ENCODE data around the gene PRRX1. TPM values are rescaled to one million over a fixed set of nuclear protein-coding genes. Genes with fewer than 3 reads are reported as not detected.

PRRX1 gene
- total RNA-seq, 1 experiment from 2014 or later: 1.8 TPM

DNA sequence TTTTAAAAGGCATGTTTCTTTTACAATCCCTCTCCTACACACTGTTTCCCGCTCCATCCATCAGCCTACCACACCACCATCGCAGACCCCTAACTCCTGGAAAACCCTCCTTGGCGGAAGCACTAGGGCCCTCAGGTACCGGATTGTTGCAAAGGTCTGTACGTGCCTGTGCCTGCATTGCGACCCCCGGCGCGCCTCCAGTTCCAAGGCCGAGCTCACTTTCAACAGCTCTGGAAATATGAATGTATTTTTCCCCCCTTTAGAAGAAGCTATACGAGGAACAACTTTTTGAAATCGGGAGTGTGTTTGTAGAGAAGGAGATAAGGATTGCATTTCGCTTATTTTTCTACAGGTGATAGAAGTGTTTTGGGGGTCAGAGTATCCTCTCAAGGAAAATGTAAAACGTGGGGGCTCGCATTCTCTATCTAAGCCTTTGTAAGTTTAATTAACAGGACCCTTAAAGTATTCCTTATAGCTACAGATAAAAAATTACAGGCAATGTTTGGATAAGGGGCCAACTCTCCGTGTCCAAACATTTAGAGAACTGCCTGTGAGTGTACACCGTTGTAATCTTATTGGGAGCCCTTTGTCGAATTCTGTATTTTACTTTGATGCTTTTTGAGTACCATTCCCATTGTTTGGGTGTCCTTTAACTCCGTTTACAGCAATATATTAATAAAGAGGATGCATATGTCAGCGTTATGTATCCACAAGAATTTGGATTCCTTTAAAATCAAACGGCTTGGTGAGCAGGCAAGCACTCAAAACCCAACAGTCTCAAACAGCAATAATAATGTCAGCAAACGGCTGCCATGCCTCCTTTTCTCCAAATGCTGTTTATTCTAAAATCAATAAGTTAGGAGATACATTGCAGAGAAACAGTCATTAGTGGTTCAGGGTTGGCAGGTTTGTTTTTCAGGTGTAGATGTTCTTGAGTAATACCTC is 5.9 kb downstream of the PRRX1 start:
- TF ChIP-seq, protein P1, sequence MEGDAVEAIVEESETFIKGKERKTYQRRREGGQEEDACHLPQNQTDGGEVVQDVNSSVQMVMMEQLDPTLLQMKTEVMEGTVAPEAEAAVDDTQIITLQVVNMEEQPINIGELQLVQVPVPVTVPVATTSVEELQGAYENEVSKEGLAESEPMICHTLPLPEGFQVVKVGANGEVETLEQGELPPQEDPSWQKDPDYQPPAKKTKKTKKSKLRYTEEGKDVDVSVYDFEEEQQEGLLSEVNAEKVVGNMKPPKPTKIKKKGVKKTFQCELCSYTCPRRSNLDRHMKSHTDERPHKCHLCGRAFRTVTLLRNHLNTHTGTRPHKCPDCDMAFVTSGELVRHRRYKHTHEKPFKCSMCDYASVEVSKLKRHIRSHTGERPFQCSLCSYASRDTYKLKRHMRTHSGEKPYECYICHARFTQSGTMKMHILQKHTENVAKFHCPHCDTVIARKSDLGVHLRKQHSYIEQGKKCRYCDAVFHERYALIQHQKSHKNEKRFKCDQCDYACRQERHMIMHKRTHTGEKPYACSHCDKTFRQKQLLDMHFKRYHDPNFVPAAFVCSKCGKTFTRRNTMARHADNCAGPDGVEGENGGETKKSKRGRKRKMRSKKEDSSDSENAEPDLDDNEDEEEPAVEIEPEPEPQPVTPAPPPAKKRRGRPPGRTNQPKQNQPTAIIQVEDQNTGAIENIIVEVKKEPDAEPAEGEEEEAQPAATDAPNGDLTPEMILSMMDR (IDR thresholded peaks at IDR 0.05; ENCODE audit: unreplicated experiment): no peak
- no TSS peak for BruUV-seq (replicated peaks)
- H3K4me1 Mint-ChIP-seq (ENCODE audit: low read depth, unreplicated experiment): peaks cover 14% of the 10 kb centered on the region
- no peak overlapping the region for H3K4me3 Mint-ChIP-seq (ENCODE audit: low read depth, unreplicated experiment)
- DNase-seq: no peak
- intact Hi-C loops (cut with micrococcal nuclease; ENCODE audit: unreplicated experiment): loop anchor here (5.0 kb wide), 1 partner anchor 133 kb away; no protein-coding TSS in a partner anchor
- peaks cover 6% of the 10 kb centered on the region for H3K36me3 Mint-ChIP-seq (ENCODE audit: insufficient read depth, unreplicated experiment)
- no peaks in the 10 kb centered on the region for H3K27me3 Mint-ChIP-seq (ENCODE audit: unreplicated experiment)
- H3K9me3 Mint-ChIP-seq (ENCODE audit: low read depth, unreplicated experiment): no peaks in the 10 kb centered on the region
- no peak overlapping the region for H3K27ac Mint-ChIP-seq (ENCODE audit: unreplicated experiment)
- CTCF ChIA-PET: no interaction called here

DNA sequence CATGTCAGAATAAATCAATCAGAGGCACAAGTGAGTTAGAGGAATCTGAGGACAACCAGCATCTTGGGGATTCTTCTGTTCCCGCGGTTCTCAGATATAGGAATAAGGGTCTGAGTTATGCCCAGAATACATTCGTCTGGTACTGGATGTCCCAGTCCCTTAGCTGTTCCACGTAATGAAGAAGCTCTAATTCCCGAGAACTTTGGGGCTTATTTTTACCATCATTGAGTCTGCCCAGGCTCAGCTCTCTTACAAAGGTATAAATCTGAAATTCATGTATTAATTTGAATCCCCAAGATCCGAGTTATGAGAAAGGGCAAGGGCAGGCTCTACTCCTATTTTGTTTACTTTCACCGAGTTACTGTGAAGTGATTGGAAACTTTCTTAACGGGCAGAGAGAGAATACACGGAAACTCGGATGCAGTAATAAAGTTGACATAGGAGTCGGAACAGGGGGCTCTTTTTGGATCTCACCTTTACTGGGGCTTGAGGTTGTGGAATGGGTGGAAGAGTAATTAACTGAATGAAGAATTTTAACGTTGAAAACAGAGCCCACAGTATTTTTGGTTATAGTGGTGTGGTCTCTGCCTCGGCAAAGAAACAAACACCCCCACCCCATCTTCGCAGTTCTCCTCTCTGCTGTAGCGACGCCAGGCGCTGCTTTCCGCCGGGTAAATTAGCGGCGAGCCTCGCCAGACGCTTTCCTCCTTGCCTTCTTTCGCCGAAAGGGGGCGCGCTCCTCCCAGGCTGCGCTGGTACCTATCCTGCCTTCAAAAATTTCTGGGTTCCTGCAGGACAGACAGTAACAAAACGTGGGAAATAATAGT is 7.1 kb downstream of the PRRX1 start:
- Mint-ChIP-seq H3K27me3 (ENCODE audit: unreplicated experiment) (no peaks in the 10 kb centered on the region), H3K27ac (ENCODE audit: unreplicated experiment) (no peak overlapping the region), H3K9me3 (ENCODE audit: low read depth, unreplicated experiment) (no peaks in the 10 kb centered on the region), H3K4me3 (ENCODE audit: low read depth, unreplicated experiment) (no peak overlapping the region), H3K4me1 (ENCODE audit: low read depth, unreplicated experiment) (peaks cover 14% of the 10 kb centered on the region), H3K36me3 (ENCODE audit: insufficient read depth, unreplicated experiment) (no peaks in the 10 kb centered on the region)
- CTCF ChIA-PET: no interaction called here
- no TSS peak for BruUV-seq (replicated peaks)
- TF ChIP-seq, protein P1 (IDR thresholded peaks at IDR 0.05; ENCODE audit: unreplicated experiment): no peak
- intact Hi-C loops (cut with micrococcal nuclease; ENCODE audit: unreplicated experiment): no loop called here
- DNase-seq: no peak

DNA sequence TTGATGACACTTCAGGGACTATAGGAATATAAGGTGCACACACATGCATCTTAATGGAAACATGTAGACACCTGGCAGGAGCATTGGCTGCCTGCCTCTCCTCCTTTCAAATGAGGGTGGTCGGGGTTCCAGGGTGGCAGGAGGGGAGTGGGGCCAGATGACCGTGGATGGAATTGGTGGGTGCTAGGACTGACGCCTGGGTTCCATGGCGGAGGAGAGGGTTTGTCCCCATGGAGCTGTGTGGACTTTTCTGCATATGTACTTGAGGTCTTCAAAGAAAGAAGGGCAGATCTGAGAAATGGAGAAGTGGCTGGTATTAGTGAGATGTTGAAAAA is 7.7 kb downstream of the PRRX1 start:
- Mint-ChIP-seq H3K27me3 (ENCODE audit: unreplicated experiment) (no peaks in the 10 kb centered on the region), H3K4me3 (ENCODE audit: low read depth, unreplicated experiment) (no peak overlapping the region), H3K36me3 (ENCODE audit: insufficient read depth, unreplicated experiment) (no peaks in the 10 kb centered on the region), H3K9me3 (ENCODE audit: low read depth, unreplicated experiment) (no peaks in the 10 kb centered on the region), H3K27ac (ENCODE audit: unreplicated experiment) (no peak overlapping the region), H3K4me1 (ENCODE audit: low read depth, unreplicated experiment) (peaks cover 14% of the 10 kb centered on the region)
- intact Hi-C loops (cut with micrococcal nuclease; ENCODE audit: unreplicated experiment): no loop called here
- TF ChIP-seq, protein P1 (IDR thresholded peaks at IDR 0.05; ENCODE audit: unreplicated experiment): no peak
- CTCF ChIA-PET: no interaction called here
- no TSS peak for BruUV-seq (replicated peaks)
- DNase-seq: no peak

DNA sequence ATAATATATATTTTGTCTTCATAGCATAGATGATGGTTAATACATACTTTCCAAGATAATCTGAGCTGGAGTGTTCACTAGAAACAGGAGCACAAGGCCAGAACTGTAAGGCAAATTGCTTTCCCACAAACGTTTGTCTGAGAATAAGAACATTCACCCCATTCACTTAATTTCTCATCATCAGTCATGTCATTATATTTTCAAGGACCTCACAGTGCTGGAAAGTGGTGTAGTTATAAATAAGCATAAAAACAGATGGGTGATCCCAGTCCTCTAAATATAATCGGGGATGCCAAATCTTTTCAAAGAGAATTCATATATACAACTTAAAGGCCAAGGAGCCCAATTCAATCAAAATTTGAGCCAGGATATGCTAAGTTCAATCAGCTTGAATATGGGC is 8.4 kb downstream of the PRRX1 start:
- no TSS peak for BruUV-seq (replicated peaks)
- intact Hi-C loops (cut with micrococcal nuclease; ENCODE audit: unreplicated experiment): no loop called here
- H3K4me1 Mint-ChIP-seq (ENCODE audit: low read depth, unreplicated experiment): peaks cover 14% of the 10 kb centered on the region
- DNase-seq: no peak
- TF ChIP-seq, protein P1 (IDR thresholded peaks at IDR 0.05; ENCODE audit: unreplicated experiment): no peak
- H3K36me3 Mint-ChIP-seq (ENCODE audit: insufficient read depth, unreplicated experiment): no peaks in the 10 kb centered on the region
- no peaks in the 10 kb centered on the region for H3K27me3 Mint-ChIP-seq (ENCODE audit: unreplicated experiment)
- no peak overlapping the region for H3K4me3 Mint-ChIP-seq (ENCODE audit: low read depth, unreplicated experiment)
- no peak overlapping the region for H3K27ac Mint-ChIP-seq (ENCODE audit: unreplicated experiment)
- no peaks in the 10 kb centered on the region for H3K9me3 Mint-ChIP-seq (ENCODE audit: low read depth, unreplicated experiment)
- CTCF ChIA-PET: no interaction called here
